ENCODE measurements around the gene ABCG8.
A peak's percentile ranks its signal among the peaks of the same experiment; 100 is the strongest.

ABCG8 gene

DNA sequence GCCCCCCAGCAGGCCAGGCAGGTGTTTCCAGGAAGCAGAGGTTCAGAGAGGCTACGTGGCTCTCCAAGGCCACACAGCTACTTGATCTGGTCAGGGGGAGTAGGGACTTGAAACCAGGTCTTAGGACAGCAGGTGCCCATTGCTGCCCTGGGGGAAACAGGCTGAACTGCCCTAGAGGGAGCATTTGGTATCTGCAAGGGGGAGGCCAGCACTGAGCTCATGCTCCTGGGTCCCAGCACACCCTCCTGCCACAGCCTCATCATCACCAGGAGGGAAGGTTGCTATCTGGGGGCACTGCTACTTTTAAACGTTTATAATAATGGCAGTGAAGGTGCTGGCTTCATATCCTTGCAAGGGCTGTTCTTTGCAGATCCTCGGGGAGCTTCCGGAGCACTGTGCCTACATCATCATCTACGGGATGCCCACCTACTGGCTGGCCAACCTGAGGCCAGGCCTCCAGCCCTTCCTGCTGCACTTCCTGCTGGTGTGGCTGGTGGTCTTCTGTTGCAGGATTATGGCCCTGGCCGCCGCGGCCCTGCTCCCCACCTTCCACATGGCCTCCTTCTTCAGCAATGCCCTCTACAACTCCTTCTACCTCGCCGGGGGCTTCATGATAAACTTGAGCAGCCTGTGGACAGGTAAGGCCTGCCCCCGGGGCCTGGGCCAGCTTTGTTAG is 36.1 kb downstream of the ABCG8 start:
- Mint-ChIP-seq H3K9me3 (no peaks in the 10 kb centered on the region), H3K4me1 (peaks cover 2% of the 10 kb centered on the region), H3K27ac (no peak overlapping the region), H3K36me3 (no peaks in the 10 kb centered on the region), H3K27me3 (peaks cover 27% of the 10 kb centered on the region), H3K4me3 (no peak overlapping the region)
- CTCF ChIA-PET = no interaction called here
- no peak for DNase-seq

DNA sequence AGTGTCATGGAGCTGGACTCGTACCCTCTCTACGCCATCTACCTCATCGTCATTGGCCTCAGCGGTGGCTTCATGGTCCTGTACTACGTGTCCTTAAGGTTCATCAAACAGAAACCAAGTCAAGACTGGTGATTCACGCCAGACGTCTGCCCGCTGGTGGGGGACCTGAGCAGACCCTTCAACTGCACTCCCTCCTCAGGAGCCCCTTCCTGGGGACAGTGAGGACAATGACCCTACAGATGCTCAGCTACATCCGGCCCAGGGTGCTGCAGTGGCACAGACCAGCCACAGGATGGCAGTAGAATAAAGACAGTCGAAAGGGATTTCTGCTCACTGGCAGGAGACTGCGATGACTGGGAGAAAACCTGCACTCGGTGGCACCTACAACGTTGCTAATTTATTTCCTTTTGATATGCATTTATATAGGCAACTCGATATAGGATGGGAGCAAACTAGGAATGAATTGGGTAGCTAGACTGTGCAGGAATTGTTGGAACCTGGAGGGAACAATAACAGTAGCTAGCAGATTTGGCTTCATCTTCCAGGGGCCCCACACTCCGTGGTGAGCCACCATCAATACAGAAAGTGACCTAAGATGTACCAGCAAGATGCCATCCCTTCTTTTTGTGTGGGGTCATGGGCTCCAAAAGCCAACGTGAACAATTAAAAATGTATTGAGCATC is 39.2 kb downstream of the ABCG8 start:
- no peak overlapping the region for H3K4me3 Mint-ChIP-seq
- peak; percentile 78 for DNase-seq
- H3K27ac Mint-ChIP-seq = no peak overlapping the region
- CTCF ChIA-PET = interaction anchor here (0.6 to 1.5 kb wide), 19 partner anchors 8 to 1079 kb away, joined by 3 to 6 read pairs (median 3); no protein-coding TSS in a partner anchor
- no peaks in the 10 kb centered on the region for H3K36me3 Mint-ChIP-seq
- no peaks in the 10 kb centered on the region for H3K9me3 Mint-ChIP-seq
- H3K27me3 Mint-ChIP-seq = peaks cover 18% of the 10 kb centered on the region
- peaks cover 2% of the 10 kb centered on the region for H3K4me1 Mint-ChIP-seq

DNA sequence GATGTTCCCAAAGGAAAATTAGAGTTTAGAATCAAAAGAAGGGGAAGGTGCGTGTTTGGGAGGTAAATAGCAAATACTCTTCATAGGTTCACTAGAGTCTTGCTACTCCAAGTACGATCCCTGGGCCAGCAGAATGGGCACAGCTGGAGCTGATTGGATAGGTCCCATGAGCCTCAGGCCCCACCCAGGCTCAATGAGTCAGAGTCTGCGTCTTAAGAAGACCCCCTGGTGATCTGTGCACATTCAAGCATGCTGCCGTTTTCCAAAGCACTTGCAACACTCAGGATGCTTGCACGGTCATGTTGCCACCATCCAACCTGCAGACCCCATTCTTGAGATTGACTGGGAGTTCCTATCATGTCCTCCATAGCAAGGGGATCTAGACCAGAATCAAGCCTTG is 40.5 kb downstream of the ABCG8 start:
- H3K27me3 Mint-ChIP-seq = peaks cover 18% of the 10 kb centered on the region
- no peaks in the 10 kb centered on the region for H3K9me3 Mint-ChIP-seq
- no peak for DNase-seq
- H3K36me3 Mint-ChIP-seq = no peaks in the 10 kb centered on the region
- no peak overlapping the region for H3K4me3 Mint-ChIP-seq
- CTCF ChIA-PET = no interaction called here
- H3K27ac Mint-ChIP-seq = no peak overlapping the region
- H3K4me1 Mint-ChIP-seq = peaks cover 2% of the 10 kb centered on the region

DNA sequence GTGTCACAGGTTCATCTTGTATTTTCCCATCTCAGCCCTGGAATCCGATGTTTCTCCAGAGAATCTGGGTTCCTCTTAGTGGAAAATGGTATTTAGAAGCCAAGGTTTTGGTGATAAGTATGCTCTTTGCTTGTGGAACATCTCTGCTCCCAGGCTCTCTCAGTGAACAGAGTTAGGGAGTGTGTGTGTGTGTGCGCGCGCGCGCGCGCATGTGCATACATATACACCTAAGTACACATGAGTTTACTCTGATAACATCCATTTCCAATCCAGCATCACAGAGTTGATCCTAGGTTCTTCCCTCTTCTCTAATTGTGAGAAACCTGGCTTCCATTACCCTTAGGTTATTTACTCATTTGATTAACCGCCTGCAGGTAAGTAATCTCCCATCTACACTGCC is 41.7 kb downstream of the ABCG8 start:
- CTCF ChIA-PET = no interaction called here
- no peaks in the 10 kb centered on the region for H3K36me3 Mint-ChIP-seq
- H3K27ac Mint-ChIP-seq = no peak overlapping the region
- no peak overlapping the region for H3K4me3 Mint-ChIP-seq
- peaks cover 18% of the 10 kb centered on the region for H3K27me3 Mint-ChIP-seq
- peaks cover 2% of the 10 kb centered on the region for H3K4me1 Mint-ChIP-seq
- DNase-seq = no peak
- no peaks in the 10 kb centered on the region for H3K9me3 Mint-ChIP-seq

GRCh38 chr2:43880952-43881351 is 42.2 kb downstream of the ABCG8 start:
- peaks cover 2% of the 10 kb centered on the region for H3K4me1 Mint-ChIP-seq
- H3K27me3 Mint-ChIP-seq = peaks cover 18% of the 10 kb centered on the region
- no peak for DNase-seq
- H3K36me3 Mint-ChIP-seq = no peaks in the 10 kb centered on the region
- H3K27ac Mint-ChIP-seq = no peak overlapping the region
- no peaks in the 10 kb centered on the region for H3K9me3 Mint-ChIP-seq
- no peak overlapping the region for H3K4me3 Mint-ChIP-seq
- CTCF ChIA-PET = no interaction called here

DNA sequence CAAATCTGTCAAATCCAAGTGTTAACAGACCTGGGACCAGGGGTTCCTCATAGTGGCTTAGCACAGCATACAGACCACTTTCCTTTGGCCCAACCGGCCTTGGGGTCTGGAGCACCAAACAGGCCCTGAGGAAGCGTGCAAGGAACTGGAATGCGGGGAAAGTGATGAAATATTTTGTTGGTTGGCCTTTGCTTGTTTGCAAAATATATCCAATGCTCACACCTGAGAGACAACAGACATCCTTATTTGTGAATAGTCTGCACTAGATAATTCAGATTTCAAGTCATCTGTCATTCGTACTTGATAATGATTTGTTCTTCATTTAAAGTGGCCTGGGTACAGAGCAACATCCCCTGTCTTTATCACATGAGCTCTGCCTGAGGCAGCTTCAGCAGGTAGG is 43.5 kb downstream of the ABCG8 start:
- no peaks in the 10 kb centered on the region for H3K9me3 Mint-ChIP-seq
- CTCF ChIA-PET = no interaction called here
- H3K27me3 Mint-ChIP-seq = peaks cover 18% of the 10 kb centered on the region
- peaks cover 2% of the 10 kb centered on the region for H3K4me1 Mint-ChIP-seq
- no peak for DNase-seq
- peak overlapping the region; percentile 16 for H3K27ac Mint-ChIP-seq
- peaks cover 2% of the 10 kb centered on the region for H3K36me3 Mint-ChIP-seq
- H3K4me3 Mint-ChIP-seq = no peak overlapping the region

DNA sequence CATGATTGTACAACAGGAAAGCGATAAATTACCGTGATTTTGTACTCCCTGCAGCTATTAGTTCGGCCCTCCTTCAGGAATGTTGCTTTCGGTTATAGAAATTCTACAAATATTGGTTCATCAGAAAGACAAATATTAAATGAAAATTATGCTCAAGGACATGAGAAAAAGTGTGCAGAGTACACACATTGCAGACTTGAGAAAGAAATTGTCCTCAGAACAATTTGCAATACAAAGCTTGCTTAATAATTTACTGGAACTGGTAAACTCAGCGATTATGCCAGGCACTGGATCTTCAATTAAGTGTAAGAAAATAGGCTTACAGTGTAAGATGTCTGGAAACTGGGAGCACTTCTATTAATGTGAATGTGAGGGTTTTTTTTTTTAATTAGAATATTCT is 45.9 kb downstream of the ABCG8 start:
- CTCF ChIA-PET = no interaction called here

GRCh38 chr2:43885132-43885632 is 46.4 kb downstream of the ABCG8 start:
- no peak overlapping the region for H3K4me3 Mint-ChIP-seq
- DNase-seq = no peak
- no peaks in the 10 kb centered on the region for H3K27me3 Mint-ChIP-seq
- H3K9me3 Mint-ChIP-seq = no peaks in the 10 kb centered on the region
- no peak overlapping the region for H3K27ac Mint-ChIP-seq
- no peaks in the 10 kb centered on the region for H3K4me1 Mint-ChIP-seq
- CTCF ChIA-PET = interaction anchor here (1.5 kb wide), 1 partner anchor 7 kb away, joined by 5 read pairs; no protein-coding TSS in a partner anchor
- peaks cover 22% of the 10 kb centered on the region for H3K36me3 Mint-ChIP-seq

More for the DNA sequence above, 45.9 kb downstream of the ABCG8 start:
- H3K4me1 Mint-ChIP-seq = no peaks in the 10 kb centered on the region
- H3K36me3 Mint-ChIP-seq = peaks cover 22% of the 10 kb centered on the region
- H3K27me3 Mint-ChIP-seq = no peaks in the 10 kb centered on the region
- DNase-seq = no peak
- no peak overlapping the region for H3K4me3 Mint-ChIP-seq
- no peaks in the 10 kb centered on the region for H3K9me3 Mint-ChIP-seq
- H3K27ac Mint-ChIP-seq = no peak overlapping the region

GRCh38 chr2:43887176-43887575 is 48.4 kb downstream of the ABCG8 start:
- no peak overlapping the region for H3K4me3 Mint-ChIP-seq
- DNase-seq = no peak
- CTCF ChIA-PET = interaction anchor here (2.0 kb wide), 1 partner anchor 9 kb away, joined by 5 read pairs; no protein-coding TSS in a partner anchor
- no peaks in the 10 kb centered on the region for H3K27me3 Mint-ChIP-seq
- no peaks in the 10 kb centered on the region for H3K9me3 Mint-ChIP-seq
- peaks cover 33% of the 10 kb centered on the region for H3K36me3 Mint-ChIP-seq
- H3K27ac Mint-ChIP-seq = peak overlapping the region; percentile 22
- no peaks in the 10 kb centered on the region for H3K4me1 Mint-ChIP-seq

- Mint-ChIP-seq H3K9me3 (no peaks in the 10 kb centered on the region), H3K4me3 (no peak overlapping the region), H3K36me3 (peaks cover 45% of the 10 kb centered on the region), H3K27me3 (no peaks in the 10 kb centered on the region), H3K27ac (no peak overlapping the region), H3K4me1 (no peaks in the 10 kb centered on the region)
- DNase-seq = no peak
- CTCF ChIA-PET = no interaction called here
Measured at GRCh38 chr2:43889416-43889815, 50.6 kb downstream of the ABCG8 start.

GRCh38 chr2:43890855-43891254 is 52.1 kb downstream of the ABCG8 start:
- Mint-ChIP-seq H3K27me3 (no peaks in the 10 kb centered on the region), H3K36me3 (peaks cover 45% of the 10 kb centered on the region), H3K27ac (no peak overlapping the region), H3K4me1 (no peaks in the 10 kb centered on the region), H3K4me3 (no peak overlapping the region), H3K9me3 (no peaks in the 10 kb centered on the region)
- no peak for DNase-seq
- CTCF ChIA-PET = interaction anchor here (1.0 kb wide), 1 partner anchor 13 kb away, joined by 4 read pairs; no protein-coding TSS in a partner anchor

GRCh38 chr2:43894743-43895142 is 56.0 kb downstream of the ABCG8 start:
- Mint-ChIP-seq H3K4me3 (no peak overlapping the region), H3K27ac (no peak overlapping the region), H3K36me3 (peaks cover 44% of the 10 kb centered on the region), H3K9me3 (no peaks in the 10 kb centered on the region), H3K4me1 (no peaks in the 10 kb centered on the region), H3K27me3 (no peaks in the 10 kb centered on the region)
- CTCF ChIA-PET = no interaction called here
- DNase-seq = no peak

GRCh38 chr2:43896906-43897305 is 58.1 kb downstream of the ABCG8 start:
- Mint-ChIP-seq H3K4me1 (no peaks in the 10 kb centered on the region), H3K27ac (no peak overlapping the region), H3K27me3 (no peaks in the 10 kb centered on the region), H3K36me3 (peaks cover 42% of the 10 kb centered on the region), H3K4me3 (no peak overlapping the region), H3K9me3 (no peaks in the 10 kb centered on the region)
- CTCF ChIA-PET = no interaction called here
- no peak for DNase-seq

DNA sequence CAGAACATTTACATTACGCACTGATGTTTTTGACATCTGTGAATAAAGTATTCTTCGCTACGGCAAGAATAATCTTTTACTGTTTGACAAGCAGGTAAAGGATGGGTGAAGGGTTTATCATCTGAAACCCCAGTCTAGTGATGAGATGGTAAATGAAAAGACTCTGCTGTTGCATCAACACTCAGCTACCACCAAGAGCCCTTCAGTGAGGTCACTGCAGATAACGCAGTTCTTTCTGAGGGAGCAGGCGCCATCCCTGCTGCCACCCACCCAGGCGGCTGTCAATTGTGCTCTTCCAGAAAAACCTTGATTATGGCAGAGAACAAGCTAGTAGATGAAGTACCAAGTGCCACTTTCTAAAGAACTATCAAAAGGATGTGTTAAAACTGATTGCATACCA is 58.7 kb downstream of the ABCG8 start:
- H3K4me3 Mint-ChIP-seq = no peak overlapping the region
- CTCF ChIA-PET = no interaction called here
- no peaks in the 10 kb centered on the region for H3K27me3 Mint-ChIP-seq
- H3K27ac Mint-ChIP-seq = no peak overlapping the region
- no peaks in the 10 kb centered on the region for H3K9me3 Mint-ChIP-seq
- H3K36me3 Mint-ChIP-seq = peaks cover 42% of the 10 kb centered on the region
- no peak for DNase-seq
- no peaks in the 10 kb centered on the region for H3K4me1 Mint-ChIP-seq

Data from activated naive CD4-positive, alpha-beta T cell treated with anti-CD3 and anti-CD28 coated beads, Interleukin-2, amount 10 ng/mL, durations not matched to agents 7 days and 5 days (primary cell).